ENCODE measurements around the gene PREX1. TPM values are rescaled to one million over a fixed set of nuclear protein-coding genes. Genes with fewer than 3 reads are reported as not detected.

Gene PREX1
- total RNA-seq, 1 experiment from 2014 or later = 3.3 TPM

DNA sequence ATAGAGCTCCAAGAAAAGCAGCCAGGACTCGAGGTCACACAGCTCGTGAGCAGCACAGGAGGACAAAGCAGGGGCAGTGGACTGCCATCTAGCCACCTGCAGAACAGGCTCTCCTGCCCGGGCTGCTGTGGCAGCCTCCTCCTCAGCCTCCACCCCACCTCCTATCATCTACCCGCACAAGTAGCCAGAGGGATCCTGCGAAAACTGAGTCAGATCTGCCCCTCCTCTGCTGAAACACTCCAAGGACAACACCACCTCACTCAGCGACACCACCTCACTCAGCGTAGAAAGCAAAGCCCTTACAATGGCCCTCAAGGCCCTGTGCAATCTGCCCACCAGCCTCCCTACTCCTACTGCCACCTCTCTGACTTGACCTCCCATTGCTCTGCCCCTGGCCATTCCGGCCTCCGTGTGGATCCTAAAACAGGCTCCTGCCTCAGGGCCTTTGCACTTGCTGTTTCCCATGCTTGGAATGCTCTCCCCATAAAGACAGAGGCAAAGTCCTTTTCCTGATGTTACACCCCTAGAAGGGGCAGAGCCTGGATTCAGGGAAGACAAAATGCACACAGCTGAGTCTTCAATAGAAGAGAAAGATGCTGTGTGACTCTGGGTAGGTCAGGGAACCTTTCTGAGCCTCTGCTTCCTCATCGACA is 19.3 kb downstream of the PREX1 start:
- TF ChIP-seq, protein P1, sequence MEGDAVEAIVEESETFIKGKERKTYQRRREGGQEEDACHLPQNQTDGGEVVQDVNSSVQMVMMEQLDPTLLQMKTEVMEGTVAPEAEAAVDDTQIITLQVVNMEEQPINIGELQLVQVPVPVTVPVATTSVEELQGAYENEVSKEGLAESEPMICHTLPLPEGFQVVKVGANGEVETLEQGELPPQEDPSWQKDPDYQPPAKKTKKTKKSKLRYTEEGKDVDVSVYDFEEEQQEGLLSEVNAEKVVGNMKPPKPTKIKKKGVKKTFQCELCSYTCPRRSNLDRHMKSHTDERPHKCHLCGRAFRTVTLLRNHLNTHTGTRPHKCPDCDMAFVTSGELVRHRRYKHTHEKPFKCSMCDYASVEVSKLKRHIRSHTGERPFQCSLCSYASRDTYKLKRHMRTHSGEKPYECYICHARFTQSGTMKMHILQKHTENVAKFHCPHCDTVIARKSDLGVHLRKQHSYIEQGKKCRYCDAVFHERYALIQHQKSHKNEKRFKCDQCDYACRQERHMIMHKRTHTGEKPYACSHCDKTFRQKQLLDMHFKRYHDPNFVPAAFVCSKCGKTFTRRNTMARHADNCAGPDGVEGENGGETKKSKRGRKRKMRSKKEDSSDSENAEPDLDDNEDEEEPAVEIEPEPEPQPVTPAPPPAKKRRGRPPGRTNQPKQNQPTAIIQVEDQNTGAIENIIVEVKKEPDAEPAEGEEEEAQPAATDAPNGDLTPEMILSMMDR (conservative IDR thresholded peaks at IDR 0.05) = no peak
- TF ChIP-seq EZH2 (IDR thresholded peaks at IDR 0.05; ENCODE audit: low read depth) = no peak
- no peaks in the 10 kb centered on the region for H3K4me1 ChIP-seq (replicated peaks; ENCODE audit: insufficient read depth)
- CTCF ChIA-PET = no interaction called here

DNA sequence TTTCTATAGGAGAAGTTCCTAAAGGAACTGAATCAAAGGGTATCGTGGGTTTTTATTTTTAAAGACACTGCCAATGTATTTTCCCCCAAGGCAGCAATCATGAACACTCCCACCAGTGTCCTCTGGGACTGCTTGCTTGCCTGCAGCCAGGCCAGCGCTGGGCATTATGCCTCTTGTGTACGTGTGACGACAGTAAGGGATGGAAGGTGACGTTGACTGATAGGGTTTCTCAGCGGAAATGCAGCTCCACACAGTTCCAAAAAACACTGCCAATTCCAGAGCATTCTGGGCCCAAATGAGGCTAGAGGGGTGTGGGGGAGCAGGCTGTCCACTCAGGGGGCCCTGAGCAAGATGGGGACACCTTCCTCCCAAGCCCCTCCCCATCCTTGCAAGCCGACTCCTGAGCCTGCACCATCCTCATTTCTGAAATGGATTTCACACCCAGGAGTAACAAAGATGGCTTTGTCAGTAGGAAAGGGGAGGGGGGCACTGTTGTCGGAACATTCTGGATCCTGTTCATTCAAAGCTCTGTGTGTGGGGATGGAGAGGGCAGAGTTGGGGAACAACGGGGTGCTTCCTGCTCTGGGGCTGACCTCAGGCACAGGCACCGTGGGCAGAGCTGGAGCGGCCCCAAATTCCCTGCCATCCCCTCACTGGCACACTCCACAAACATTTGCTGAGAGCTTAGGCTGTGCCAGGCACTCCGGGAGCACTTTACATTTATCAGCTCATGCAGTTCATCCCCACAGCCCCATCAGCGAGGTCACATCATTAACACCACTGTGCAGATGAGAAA is 20.0 kb downstream of the PREX1 start:
- BruUV-seq (replicated peaks) = no TSS peak
- H3K27me3 ChIP-seq (ENCODE audit: insufficient read depth, low read depth) = no peaks in the 10 kb centered on the region; the same call in 1 of the 2 replicates

More for the DNA sequence above, 19.3 kb downstream of the PREX1 start:
- no peaks in the 10 kb centered on the region for H3K9me3 ChIP-seq (ENCODE audit: insufficient read depth, low read depth)
- H3K36me3 ChIP-seq (ENCODE audit: low read depth) = no peaks in the 10 kb centered on the region
- no peak overlapping the region for H3K27ac ChIP-seq
- no peaks in the 10 kb centered on the region for H4K20me1 ChIP-seq (ENCODE audit: insufficient read depth)
- no TSS peak for BruUV-seq (replicated peaks)
- no peak overlapping the region for H3K4me2 ChIP-seq
- no peaks in the 10 kb centered on the region for H3K79me2 ChIP-seq (ENCODE audit: low read depth)
- intact Hi-C loops (cut with micrococcal nuclease; ENCODE audit: unreplicated experiment) = no loop called here
- no peak overlapping the region for H3K4me3 ChIP-seq
- H3F3A ChIP-seq (ENCODE audit: insufficient read depth, low read depth) = no peaks in the 10 kb centered on the region
- H3K27me3 ChIP-seq (ENCODE audit: insufficient read depth, low read depth) = no peaks in the 10 kb centered on the region; the same call in 1 of the 2 replicates
- POLR2A ChIA-PET (ENCODE audit: unreplicated experiment) = no interaction called here
- H3K9me2 ChIP-seq (ENCODE audit: insufficient read depth) = no peaks in the 10 kb centered on the region
- no peak for DNase-seq
- no peak overlapping the region for H2AFZ ChIP-seq

DNA sequence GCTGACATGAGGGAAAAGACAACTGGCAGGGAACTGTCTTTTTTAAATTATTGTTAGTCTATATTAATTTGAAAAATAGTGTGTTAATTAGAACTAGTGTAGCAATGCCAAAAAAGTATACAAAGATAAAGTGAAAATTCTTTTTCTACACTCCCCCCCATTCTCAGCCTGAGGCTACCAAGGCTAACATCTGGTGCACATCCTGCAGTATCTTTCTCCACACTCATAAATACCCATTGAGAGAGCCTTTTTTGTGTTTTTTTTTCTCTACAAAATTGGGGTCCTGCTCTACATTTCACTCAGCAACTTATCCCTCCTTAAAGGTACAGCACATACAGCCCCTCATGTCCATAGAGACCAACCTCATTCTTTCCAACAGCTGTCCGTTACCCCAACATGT is 20.7 kb downstream of the PREX1 start:
- no peak overlapping the region for H3K4me2 ChIP-seq
- no peaks in the 10 kb centered on the region for H3K9me3 ChIP-seq (ENCODE audit: insufficient read depth, low read depth)
- H3K9me2 ChIP-seq (ENCODE audit: insufficient read depth) = no peaks in the 10 kb centered on the region
- H2AFZ ChIP-seq = no peak overlapping the region
- DNase-seq = no peak
- H3K27ac ChIP-seq = no peak overlapping the region
- intact Hi-C loops (cut with micrococcal nuclease; ENCODE audit: unreplicated experiment) = no loop called here
- no peak overlapping the region for H3K4me3 ChIP-seq
- no peaks in the 10 kb centered on the region for H4K20me1 ChIP-seq (ENCODE audit: insufficient read depth)
- no peaks in the 10 kb centered on the region for H3K79me2 ChIP-seq (ENCODE audit: low read depth)
- ChIA-PET POLR2A (ENCODE audit: unreplicated experiment) (no interaction called here), CTCF (no interaction called here)
- no peaks in the 10 kb centered on the region; the same call in 1 of the 2 replicates for H3K27me3 ChIP-seq (ENCODE audit: insufficient read depth, low read depth)
- no peak for TF ChIP-seq EZH2 (IDR thresholded peaks at IDR 0.05; ENCODE audit: low read depth)
- TF ChIP-seq, protein P1 (conservative IDR thresholded peaks at IDR 0.05) = no peak
- H3K36me3 ChIP-seq (ENCODE audit: low read depth) = no peaks in the 10 kb centered on the region
- no peaks in the 10 kb centered on the region for H3F3A ChIP-seq (ENCODE audit: insufficient read depth, low read depth)
- no peaks in the 10 kb centered on the region for H3K4me1 ChIP-seq (replicated peaks; ENCODE audit: insufficient read depth)
- no TSS peak for BruUV-seq (replicated peaks)

More for the DNA sequence above, 20.0 kb downstream of the PREX1 start:
- no peaks in the 10 kb centered on the region for H3K9me2 ChIP-seq (ENCODE audit: insufficient read depth)
- H3K4me1 ChIP-seq (replicated peaks; ENCODE audit: insufficient read depth) = no peaks in the 10 kb centered on the region
- H3F3A ChIP-seq (ENCODE audit: insufficient read depth, low read depth) = no peaks in the 10 kb centered on the region
- H2AFZ ChIP-seq = no peak overlapping the region
- ChIA-PET CTCF (no interaction called here), POLR2A (ENCODE audit: unreplicated experiment) (no interaction called here)
- no peak overlapping the region for H3K4me3 ChIP-seq
- no peak for DNase-seq
- no peak for TF ChIP-seq EZH2 (IDR thresholded peaks at IDR 0.05; ENCODE audit: low read depth)
- TF ChIP-seq, protein P1 (conservative IDR thresholded peaks at IDR 0.05) = no peak
- H4K20me1 ChIP-seq (ENCODE audit: insufficient read depth) = no peaks in the 10 kb centered on the region
- H3K36me3 ChIP-seq (ENCODE audit: low read depth) = no peaks in the 10 kb centered on the region
- intact Hi-C loops (cut with micrococcal nuclease; ENCODE audit: unreplicated experiment) = no loop called here
- H3K9me3 ChIP-seq (ENCODE audit: insufficient read depth, low read depth) = no peaks in the 10 kb centered on the region
- no peak overlapping the region for H3K27ac ChIP-seq
- no peak overlapping the region for H3K4me2 ChIP-seq
- H3K79me2 ChIP-seq (ENCODE audit: low read depth) = no peaks in the 10 kb centered on the region

Data from PC-9 (cell line).